Glomerular visceral epithelial cell (primary cell): ENCODE measurements around the gene TBX18.

Experiments
- DNase-seq: peaks from one replicate; pipeline ENCODE4 v3.0.0-alpha.2; 2016; ENCODE audit errors: extremely low spot score

TBX18 gene

DNA sequence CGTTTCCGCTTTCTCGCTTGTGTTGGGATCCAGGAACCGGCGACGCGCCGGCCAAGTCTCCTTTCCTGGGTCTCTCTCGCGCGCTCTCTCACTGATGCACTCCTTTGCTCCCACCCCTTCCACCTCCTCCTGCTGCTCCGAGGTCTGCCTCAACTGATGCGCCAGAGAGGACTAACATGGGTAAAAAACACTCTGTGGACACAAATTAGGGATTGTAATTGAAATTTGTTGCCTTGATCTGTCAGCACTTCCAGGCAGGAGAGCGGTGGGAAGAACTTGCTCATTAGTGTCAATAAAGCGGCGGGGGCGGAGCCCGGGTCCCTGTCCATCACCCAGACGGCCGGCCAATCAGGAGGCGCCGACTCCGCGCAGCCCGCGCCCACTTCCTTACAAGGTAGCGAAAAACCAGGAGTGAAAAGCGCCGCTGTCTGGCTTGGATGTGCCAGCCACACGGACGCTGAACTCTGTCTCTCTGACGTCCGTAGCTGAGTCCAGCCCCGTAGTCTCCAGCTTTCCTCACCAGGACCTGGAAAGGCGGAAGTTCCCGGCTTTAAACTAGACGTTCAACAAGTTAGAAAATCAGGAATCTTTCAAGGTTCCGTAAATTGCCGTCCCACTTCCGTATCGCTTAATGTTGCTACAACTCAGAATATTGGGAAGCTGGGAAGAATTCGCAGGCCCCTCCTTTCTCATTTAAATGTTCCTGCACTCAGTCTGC is at the start of gene TBX18:
Gene TBX18, minus strand, starts transcription at position 267 of the 718 bp plus-strand sequence. CDS start 417 bp downstream, outside the sequence.
- peak; percentile 99 for DNase-seq

GRCh38 chr6:84811351-84811750 is 47.0 kb upstream of the TBX18 start:
- DNase-seq: no peak

GRCh38 chr6:84809455-84809854 is 45.1 kb upstream of the TBX18 start:
- no peak for DNase-seq

GRCh38 chr6:84808491-84809061 is 44.2 kb upstream of the TBX18 start:
- DNase-seq: no peak

DNA sequence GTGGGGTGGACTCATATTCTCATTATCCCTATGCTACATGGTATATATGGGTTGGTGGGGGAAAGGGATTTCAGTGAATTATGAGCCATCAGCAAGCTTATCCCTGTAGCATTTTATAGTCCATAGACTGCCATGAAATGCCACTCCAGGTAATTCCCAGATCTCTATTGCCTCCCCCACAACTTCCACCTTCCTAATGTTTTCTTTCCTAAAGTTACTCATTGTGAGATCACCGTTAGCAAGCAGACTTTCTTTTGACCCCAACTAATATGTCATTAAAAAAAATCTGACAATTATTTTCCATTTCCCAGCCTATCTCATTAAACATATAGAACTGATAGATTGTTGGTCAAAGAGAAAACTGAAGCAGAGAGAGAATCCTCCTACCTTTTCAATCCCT is 40.7 kb upstream of the TBX18 start:
- no peak for DNase-seq

GRCh38 chr6:84804720-84805119 is 40.3 kb upstream of the TBX18 start:
- DNase-seq: no peak

- DNase-seq: no peak
These were observed 36.9 kb upstream of the TBX18 start for GRCh38 chr6:84801250-84801649.

- DNase-seq: no peak
These were observed 33.9 kb upstream of the TBX18 start for GRCh38 chr6:84798257-84798656.

GRCh38 chr6:84796343-84796742 is 31.9 kb upstream of the TBX18 start:
- no peak for DNase-seq

DNA sequence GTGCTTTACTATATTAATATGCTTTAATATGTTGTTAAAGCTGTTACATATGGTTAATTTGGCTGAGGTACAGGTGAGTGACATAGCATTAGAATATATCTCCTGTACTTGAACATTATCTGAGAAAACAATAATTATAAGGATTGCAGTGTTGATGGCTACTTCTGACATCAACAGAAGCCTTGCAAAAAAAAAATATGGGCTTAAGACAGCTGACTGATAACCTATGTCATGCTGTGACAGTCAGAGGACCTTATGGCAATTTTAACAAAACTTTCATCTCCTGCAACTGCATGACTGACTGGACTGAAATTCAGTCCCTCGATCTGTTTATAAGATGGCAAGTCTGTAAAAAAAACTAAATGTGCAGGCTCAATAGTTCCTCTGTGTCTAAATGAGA is 27.5 kb upstream of the TBX18 start:
- DNase-seq: no peak

GRCh38 chr6:84791233-84791632 is 26.8 kb upstream of the TBX18 start:
- no peak for DNase-seq

DNA sequence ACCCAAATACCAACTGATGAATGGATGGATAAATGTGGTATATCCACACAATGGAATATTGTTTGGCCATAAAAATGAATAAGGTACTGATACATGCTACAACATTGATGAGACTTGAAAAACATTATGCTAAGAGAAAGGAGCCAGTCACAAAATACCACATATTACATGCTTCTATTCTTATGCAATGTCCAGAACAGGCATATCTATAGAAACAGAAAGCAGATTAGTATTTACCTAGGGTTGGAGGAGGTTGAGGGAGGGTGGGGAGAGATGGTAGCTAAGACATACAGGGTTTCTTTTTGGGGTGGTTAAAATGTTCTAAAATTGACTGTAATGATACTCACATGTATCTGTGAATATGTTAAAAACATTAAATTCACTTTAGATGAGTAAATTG is 24.8 kb upstream of the TBX18 start:
- no peak for DNase-seq

DNA sequence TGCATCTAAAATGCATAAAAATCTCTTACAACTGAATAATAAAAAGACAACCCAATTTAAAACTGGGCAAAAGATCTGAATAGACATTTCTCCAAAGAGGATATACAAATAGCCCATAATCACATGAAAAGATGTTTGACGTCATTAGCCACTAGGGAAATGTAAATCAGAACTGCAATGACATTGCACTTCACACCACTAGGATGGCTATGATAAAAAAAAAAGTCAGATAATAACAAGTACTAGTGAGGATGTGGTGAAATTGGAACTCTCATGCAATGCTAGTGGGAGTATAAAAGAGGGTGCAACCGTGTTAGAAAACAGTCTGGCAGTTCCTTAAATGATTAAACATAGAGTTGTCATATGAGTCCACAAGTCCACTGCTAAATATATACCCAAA is 24.3 kb upstream of the TBX18 start:
- no peak for DNase-seq

GRCh38 chr6:84785671-84786070 is 21.3 kb upstream of the TBX18 start:
- DNase-seq: no peak

GRCh38 chr6:84779917-84780316 is 15.5 kb upstream of the TBX18 start:
- DNase-seq: no peak

DNA sequence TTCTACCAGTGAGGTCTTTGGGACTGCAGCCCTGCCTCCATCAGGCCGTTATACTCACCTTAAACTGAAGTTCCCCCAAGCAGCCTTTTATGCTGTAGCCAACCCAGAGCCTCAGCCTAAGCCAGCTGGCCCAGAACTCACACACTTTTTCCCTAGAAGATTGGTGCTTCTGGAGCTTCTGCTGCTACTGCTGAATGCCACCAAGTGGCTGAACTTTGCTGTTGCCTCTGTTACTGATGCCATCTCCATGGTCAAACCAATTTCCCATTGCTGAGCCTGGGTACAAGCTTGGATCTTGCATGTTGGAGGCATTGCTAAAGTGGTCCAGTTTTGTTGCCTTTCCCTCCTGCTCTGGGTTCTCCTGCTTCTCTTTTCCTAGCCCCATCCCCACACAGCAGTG is 15.0 kb upstream of the TBX18 start:
- no peak for DNase-seq

DNA sequence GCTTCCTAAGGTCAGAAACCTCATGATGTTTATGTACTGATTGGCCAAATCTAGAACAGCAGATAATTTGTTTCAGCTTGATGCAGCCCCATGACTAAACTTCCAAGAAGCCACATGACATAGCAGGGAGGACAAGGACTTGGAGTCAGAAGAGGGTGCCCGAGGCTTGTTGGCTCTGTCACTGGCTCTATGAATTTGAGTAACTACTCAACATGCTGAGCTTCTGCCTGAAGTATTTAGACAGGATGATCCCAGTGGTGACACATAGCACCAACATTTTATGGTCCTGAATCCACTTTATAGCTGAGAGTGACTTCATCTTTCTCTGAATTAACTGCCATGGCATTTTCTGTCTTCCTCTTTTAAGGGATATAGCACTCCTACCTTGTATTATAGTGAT is 13.5 kb upstream of the TBX18 start:
- DNase-seq: no peak

DNA sequence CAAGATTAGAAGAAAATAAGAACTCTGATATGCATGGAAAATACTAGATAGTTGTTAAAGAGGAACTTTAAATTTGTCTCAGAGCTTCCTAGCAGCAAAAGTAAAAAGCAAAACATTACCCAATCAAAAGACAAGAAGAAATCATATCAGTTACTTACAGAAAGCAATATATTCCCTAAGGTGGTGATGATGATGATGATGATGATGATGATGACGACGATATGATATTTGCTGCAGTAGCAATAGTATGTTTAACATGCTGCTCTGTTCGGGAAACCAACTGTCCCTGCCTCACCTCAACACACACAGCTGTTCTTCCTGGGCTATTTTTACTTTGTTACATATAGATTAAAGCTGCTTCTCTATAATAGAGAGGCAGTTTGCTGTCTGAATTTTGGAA is 12.0 kb upstream of the TBX18 start:
- DNase-seq: no peak

- DNase-seq: no peak
These were observed 11.4 kb upstream of the TBX18 start for GRCh38 chr6:84775751-84776150.

GRCh38 chr6:84774985-84775284 is 10.5 kb upstream of the TBX18 start:
- DNase-seq: no peak

GRCh38 chr6:84774157-84774984 is 10.0 kb upstream of the TBX18 start:
- peak; percentile 68 for DNase-seq

DNA sequence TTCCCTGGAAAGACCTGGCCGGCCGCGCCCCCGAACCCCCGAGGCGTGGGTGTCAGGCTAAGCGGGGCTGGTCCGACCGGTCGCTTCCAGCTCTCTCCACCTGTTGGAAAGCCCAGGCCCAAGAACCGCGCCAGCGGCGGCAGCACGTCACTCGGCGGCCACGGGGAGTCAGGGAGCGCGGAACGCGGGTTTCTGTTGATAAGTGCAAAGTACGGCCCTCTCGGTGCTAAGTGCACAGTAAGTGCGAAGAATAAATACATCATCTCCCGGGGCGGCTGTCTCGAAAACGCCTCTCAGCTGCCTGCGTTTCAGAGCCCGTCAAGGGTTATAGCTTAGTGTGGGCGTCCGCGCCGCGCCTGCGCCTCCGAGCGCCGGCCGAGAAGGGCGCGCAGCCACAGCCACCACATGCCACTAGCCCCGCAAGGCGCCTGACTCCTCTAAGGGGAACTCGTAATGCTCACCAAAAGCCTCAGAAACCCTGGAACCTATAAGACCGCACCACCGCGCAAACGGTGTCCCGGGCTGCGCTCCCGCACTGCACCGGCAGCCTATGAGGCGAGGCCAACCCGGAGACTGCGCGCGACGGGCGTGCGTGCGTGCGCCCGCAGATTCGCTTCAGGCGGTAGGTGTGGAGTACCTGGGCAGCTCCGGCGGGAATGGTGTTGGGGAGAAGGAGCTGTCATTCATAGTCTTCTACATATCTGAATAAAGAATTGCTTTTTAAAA is 9.2 kb upstream of the TBX18 start:
- DNase-seq: no peak

- no peak for DNase-seq
These were observed 8.7 kb upstream of the TBX18 start for GRCh38 chr6:84773133-84773430.
